HG03342 (cell line): ENCODE measurements around the gene OR9A2.

Experiments used
- ATAC-seq: cut with Tn5 transposase; IDR thresholded peaks from one replicate; pipeline ENCODE4 v1.9.1; 2021; ENCODE audit warnings: mild to moderate bottlenecking, moderate library complexity; ENCODE audit not compliant: unreplicated experiment

The OR9A2 gene, protein sequence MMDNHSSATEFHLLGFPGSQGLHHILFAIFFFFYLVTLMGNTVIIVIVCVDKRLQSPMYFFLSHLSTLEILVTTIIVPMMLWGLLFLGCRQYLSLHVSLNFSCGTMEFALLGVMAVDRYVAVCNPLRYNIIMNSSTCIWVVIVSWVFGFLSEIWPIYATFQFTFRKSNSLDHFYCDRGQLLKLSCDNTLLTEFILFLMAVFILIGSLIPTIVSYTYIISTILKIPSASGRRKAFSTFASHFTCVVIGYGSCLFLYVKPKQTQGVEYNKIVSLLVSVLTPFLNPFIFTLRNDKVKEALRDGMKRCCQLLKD

DNA sequence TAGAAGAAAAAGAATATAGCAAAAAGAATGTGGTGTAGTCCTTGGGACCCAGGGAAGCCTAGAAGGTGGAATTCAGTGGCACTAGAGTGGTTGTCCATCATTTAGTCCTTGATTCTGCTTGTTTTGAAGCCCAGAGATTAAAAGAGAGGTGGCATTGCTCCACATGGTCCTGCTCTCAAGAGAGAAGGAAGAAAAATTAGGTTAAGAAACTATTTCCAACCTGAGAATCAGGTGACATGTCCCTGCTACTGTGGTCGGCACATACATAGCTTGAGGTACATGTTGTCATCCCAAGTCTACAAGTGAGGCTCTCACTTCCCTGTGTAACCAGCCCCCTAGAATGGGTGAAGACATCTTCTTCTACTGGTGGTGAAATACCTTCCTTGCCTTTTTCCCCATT, at the start of gene OR9A2:
OR9A2 (minus strand) TSS at position 101 of the 400 bp plus-strand sequence; CDS start at position 101, 0 bp downstream.
- no peak for ATAC-seq

DNA sequence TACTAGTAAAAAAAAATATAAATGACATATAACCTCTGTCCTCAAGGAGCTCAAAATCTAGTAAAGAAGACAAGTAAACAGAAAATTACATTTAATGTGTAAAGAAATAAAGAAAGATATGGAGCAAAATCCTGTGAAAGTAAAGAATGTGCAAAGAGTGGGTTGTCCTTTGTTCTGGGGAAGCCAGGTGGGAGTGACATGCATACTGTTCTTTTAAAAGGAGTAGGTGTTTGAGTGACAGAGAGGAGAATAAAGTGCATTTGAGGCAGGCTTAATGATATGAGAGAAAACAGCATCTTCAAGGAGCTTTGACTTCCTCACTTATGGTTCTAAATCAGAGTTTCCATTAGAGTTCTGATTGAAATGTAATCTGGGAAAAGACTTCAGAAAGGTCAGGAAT, 47.2 kb upstream of the OR9A2 start:
- ATAC-seq: no peak

DNA sequence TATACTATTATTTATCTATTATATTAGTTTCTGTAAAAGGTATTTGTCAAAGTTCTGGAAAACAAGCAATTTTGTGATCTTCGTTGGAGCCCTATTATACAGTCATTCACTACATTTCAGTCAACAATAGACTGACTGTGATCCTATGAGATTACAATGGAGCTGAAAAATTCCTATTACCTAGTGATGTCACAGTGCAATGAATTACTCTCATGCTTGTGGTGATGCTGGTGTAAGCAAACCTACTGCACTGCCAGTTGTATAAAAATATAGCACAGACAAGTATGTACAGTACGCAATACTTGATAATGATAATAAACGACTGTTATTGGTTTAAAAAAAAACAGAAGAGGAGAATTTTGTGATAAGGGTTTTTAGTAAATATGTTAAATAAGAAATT, 46.6 kb upstream of the OR9A2 start:
- no peak for ATAC-seq

DNA sequence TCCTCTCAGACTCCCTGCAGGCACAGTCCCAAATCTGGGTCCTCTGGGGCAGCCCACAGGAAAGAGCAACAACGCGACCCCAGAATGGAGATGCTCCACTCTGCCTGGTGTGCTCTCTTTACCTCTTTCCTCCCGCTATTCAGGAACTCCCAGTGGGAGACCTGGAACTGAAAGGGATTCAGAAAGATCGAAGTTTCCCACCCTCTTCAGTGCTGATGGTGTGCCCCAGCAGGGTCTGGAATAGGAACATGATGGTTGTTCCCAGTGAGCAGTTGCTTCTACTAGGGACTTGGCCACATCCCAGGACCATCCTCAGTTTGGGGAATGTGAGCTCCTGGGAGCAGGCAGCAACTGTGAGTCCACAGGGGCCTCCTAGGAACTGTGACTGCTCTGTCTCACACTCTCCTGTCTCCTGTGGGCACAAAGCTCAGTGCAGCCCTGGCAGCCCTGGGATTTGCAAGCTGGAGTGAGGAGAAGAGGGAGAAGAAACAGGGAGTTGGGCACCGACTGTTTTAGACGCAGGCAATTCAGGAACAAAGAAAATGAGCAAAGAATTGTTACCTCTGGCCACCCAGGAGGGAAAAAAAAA, 43.1 kb upstream of the OR9A2 start:
- ATAC-seq: no peak

DNA sequence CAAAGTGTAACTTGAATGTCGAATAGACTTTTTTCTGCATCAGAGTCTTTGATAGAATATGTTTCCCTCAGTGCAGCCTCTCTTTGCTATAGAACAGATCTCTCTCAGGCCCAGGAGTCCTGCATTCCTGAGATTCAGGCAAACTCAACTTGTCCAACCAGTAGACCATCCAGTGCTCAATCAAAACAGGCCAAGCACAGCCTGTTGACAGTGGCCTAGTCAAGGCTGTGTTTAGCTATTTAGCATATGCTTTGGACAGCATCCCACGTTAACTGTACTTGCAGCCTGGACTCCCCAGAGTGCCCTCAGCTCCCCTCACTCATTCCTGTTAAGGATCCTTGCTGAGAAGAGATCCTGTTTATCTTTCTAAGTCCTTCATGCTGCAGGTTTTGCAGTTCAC, 41.5 kb upstream of the OR9A2 start:
- ATAC-seq: no peak

DNA sequence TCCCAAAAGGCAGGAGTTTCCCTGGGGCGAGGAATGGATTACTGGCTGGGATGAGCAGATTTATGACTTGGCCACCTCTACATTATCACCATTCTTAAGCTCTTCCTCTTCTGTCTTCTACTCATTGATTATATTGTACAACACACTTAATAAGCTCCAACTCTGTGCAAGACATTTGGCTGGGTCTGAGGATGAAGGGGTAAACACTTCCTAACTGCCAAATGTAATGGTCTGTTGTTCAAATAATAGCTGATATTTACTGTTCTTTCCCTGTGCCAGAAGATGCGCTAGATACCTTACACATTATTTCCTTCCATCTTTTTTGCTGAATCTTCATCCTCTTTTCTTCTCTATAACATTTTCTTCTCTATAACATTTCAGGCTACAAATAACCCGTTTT, 36.8 kb upstream of the OR9A2 start:
- ATAC-seq: no peak

DNA sequence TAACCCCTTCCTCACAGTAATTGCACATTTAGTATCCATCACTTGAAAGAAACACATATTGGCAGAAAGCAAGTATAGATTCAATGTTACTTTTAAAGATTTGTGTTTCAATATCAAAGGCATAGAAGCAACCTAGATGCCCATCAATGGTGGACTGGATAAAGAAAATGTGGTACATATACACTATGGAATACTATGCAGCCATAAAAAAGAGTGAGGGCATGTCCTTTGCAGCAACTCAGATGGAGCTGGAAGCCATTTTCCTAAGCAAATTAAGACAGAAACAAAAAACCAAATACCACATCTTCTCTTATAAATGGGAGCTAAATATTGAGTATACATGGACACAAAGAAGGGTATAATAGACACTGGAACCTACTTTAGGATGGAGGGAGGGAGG, 28.8 kb upstream of the OR9A2 start:
- no peak for ATAC-seq

DNA sequence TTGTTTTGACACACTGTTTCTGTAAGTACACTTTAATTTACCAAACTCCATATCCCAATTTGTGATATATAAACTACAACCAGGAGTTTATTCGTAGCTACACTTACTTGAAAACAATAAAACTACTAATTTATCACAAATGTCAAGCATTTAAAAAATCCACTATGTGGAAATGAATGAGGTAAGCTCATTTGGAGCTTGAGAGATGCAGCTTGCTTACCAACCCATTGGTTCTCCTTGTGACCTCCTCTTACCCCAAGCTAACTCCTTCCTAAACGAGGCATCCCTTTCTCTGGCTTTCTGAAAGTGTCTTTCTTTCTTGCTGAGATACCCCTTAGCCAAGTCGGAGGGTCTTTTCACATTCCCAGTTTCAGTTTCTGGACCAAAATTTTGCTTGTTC, 27.7 kb upstream of the OR9A2 start:
- ATAC-seq: no peak

DNA sequence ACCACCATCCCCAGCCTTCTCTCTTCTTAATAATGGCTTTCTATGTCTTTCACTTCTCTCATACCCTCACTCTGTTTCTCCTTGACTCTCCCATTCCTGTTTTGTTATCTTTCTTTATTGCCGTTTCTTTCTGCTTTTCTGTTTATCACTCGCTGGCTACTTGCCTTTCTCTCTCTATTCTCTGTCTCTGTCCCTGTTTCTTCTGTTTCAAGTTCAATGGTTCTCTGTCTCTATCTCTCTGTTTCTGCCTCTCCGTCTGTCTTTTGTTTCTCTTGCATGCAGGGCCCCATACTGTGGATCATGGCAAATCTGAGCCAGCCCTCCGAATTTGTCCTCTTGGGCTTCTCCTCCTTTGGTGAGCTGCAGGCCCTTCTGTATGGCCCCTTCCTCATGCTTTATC, 25.1 kb upstream of the OR9A2 start, which contains the start of gene OR6V1:
OR6V1 (plus strand) TSS at position 301 of the 400 bp plus-strand sequence; CDS start at position 301, 0 bp downstream.
- no peak for ATAC-seq

DNA sequence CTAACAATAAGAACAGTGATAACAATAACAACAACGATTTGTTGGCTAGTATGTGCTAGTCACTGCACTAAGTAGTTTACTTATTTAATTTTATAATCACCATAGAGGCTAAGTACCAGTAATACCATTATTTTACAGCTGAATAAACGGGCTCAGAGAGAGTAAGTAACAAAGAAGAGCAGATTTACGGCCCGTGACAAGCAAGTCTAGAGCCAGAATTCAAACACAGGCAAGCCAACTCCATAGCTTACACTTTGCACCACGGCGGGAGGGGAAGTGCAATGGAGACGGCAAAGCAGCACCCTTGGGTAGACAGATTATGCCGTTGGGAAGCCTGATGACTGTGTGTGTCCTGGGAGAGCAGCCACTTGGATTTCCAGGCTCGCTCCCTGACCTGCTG, 24.0 kb upstream of the OR9A2 start:
- ATAC-seq: no peak

DNA sequence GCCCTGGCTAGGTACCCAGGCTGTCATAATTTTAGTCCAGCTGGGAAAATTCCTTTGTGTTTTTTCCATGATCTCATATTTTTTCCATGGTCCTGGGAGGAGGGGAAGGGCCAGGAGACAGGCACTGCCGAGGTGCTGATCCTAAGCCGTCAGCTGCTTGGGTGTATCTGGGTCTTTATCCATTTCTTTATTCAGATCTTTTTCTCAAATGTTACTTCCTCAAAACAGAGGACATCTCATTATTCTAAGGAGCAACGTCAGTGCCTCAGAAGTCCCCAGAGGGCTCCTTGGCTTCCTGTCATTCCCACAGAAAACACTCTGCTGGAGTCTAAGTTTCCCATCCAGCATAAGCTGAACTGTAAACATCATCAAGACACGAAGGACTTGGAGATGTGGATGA, 22.4 kb upstream of the OR9A2 start:
- ATAC-seq: no peak

DNA sequence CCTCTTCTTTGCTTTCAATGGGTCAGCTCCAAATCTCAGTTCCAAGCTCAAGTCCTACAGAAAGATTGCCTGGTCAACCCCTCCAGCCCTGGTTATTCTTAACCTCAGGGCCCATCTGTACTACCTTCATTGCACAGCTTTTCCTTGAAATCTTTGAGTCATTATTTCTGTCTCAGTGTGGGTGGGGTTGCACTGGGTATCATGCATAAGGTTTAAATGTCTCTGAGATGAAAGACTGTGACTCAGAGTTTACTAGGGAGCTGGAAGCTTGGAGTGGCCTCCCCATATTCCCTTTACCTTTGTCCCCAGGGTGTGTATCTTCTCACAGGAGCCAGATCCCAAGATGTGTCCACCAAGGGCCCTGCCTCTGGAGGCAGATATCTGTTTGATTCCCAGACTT, 21.9 kb upstream of the OR9A2 start:
- ATAC-seq: no peak

DNA sequence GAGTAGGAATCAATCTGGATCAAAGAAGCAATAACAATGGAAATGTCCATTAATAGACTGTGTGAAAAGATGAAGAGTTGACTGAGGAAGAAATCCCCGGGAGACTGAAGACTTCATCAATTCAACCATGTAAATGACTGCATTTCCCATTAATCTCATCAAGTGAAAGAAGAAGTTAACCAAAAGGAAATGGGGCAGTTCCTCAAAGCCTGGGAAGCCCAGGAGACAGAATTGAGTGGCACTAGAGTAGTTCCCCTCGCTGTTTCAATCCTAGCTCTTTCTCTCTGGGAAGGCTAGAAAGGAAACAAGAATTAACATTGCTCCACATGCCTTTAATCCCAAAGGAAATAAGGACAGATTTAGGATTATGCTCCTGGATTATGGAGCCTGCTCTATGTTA, 20.4 kb upstream of the OR9A2 start:
- no peak for ATAC-seq

DNA sequence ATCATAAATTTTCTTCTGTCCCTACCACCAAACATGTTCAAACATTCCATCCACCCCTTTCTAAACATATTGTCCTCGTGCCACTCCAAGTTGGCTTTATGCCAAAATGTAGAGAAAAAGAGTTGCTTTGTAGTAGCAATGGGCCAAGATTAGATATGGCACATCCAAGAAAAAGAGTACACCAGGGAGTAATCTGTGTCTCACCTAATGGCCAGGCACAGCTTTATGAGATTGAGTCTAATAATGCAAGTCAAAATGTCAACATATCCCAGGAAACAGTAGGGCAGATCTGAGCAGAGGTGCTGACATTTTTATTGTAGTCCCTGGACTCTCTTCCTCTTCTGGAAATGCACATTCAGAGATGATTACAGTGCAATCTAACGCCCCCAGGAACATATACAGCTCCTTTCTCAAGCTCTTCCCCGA, 19.5 kb upstream of the OR9A2 start:
- no peak for ATAC-seq

DNA sequence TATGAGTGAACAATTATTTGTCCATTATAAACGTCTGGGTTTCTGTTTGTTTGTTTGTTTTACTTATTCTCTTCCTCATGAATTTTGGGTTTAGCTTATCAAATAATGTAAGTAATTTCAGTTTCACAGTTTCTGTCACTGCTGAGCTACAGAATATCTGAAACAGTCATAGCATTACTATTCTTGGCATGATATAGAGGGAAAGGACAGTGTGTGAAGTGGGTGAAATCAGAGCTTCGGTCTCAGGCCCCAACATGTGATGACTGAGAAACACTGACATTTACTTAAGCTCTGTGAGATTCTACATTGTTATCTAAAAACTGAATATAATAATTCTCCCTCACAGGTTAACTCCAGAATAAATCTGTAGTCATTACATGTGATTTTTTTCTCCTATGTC, 16.5 kb upstream of the OR9A2 start:
- ATAC-seq: no peak

DNA sequence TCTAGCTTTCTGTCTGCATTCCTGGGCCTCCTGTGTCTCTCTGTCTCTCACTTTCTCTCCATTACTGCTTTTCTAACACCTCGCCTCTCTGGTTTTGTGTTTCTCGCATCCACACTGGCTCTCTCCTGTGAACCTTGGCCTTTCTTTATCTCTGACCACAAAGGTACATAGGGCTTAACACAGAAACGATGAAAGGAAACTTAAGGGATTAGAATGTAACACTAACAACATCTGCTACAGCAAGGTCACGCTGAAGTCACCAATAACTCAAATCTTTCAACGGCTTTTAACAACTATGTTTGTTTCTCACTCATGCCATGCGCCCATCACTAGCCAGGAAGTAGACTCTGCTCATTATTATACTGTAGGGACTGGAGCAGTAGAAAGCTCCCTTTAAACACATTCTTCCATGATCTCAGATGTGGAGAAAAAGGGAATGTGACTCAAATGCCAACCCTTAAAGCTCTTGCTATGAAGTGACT, 15.9 kb upstream of the OR9A2 start:
- ATAC-seq: no peak

DNA sequence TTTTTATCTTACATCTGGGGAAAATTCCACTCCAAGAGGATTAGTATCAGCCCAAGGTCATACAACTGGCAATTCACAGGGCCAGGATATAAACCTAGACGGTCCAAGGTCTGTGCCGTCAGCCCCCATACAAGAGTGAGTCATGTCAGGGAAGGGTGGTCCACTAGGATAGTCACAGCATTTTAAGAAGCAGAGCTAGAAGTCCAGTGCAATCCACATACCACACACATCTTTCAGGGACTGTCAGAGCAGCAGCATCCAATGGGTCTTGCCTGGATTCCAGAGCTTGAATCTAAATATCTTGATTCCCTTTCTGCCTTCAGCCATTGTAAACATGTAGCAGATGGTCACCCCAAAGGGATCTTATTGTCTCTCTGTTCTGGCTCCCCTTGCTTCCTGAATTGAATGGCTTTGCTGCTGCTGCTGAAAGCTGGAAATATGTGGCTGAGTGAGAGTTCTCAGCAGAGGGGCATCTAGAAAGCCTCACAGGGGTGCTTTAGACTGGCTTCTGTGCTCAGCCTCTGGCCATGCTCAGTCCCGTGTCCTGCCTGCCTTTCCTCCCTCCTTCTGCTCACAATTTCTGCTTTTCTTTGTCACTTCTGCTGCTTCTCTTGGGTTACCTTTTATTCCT, 15.3 kb upstream of the OR9A2 start:
- no peak for ATAC-seq

DNA sequence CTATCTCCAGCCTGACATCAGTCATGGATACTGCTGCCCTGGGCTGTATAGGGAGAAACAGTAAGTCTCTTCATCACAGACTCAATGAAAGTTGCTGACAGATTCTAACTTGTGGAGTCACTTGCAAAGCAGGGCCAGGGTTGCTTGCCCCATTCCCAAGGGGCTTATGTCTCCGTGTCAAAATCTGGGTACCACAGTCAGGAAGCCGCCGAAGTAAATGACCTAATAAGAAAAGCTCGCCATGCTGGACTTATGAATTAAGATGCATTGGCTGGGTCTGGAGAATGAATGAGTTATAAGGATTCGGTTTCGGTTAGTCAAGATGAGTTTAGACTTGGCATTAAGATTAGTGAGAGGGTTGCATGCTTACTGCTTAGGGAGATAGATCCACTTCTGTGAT, 14.4 kb upstream of the OR9A2 start:
- ATAC-seq: no peak

DNA sequence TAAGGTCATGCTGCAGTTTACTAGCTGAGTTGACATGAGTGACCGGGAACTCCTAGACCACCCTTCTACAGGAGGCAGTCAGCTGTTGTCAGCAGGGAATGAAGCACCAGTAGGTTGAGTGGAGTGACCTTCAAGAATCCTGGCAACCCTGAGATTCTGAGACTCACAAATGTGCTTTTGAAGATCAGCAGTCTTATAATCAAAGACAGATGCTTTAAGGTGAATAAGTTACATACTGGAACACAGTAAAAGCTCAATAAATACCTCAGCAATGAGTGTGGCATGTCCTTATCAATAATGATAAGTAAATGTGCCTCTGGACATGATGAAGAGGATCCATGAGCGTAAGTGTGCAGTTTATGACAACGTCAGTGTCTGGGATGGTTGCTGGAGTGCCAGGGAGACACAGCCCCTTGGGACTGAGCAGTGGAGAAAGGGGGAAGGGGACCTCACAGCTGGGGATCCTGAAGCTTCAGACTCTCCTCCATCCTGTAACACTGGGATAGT, 13.3 kb upstream of the OR9A2 start:
- ATAC-seq: no peak

DNA sequence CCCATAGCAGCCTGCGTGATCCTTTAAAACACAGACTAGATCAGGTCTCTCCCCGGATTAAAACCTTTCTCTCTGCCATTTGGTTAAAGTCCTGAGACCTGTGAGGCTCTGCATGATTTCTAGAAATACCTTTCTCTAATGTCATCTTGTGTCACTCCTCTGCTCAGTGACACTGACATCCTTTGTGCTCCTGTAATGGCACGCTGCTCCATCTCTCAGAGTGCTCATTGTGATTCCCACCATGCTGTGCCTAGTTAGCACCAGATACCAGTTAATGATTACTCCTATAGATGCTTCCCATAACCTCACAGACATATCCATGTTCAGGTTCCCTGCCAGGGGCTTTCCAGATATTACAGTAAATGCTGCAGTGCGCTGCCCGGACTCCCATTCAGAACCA, 11.7 kb upstream of the OR9A2 start:
- no peak for ATAC-seq

DNA sequence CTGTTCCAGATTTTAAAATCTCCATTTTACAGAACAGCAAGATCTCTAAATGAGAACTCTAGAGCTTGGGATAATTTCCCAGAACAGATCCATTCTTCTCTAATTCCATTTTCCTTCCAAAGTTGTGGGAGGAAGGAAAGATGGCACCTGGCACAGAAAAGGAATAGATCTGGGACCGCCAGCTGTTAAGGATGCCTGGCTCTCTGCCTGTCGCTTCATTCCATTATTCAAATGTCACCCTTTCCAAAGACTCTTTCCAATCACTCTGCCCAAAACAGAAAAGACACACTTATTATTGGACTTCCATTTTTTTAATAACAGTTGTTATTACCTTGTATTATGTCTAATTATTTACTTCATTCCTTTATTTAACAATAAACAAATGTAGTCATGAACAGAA, 751 bp upstream of the OR9A2 start:
- no peak for ATAC-seq

DNA sequence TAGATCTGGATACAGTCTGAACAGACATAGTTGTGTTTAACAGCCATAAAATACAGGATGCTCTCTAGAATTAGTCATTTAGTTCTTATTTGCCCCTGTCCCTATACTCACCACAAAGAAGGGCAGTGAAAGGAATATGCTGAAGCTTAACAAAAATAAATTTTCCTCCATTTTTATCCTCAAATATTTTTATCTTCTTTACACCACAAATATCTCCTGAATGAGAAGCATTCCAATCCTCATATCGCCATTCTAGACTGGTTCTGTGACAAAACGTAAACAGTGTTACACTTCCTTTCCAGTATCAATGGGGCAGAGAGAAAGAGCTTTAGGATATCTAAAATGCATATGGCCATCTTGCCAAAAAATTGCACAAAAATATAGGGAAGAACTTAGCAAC, 1.6 kb downstream of the OR9A2 start:
- ATAC-seq: no peak
